Bronchial epithelial cell (primary cell): ENCODE measurements around the gene PHB1. TPM values are rescaled to one million over a fixed set of nuclear protein-coding genes. Genes with fewer than 3 reads are reported as not detected.
A peak's percentile ranks its signal among the peaks of the same experiment; 100 is the strongest.

Experiments
- DNase-seq: peaks from one replicate; pipeline ENCODE4 v3.0.0-alpha.2; 2010; ENCODE audit warnings: low read depth
- FAIRE-seq: peaks from 2 replicates; lab custom pipeline; 2011; peaks lifted over from hg19 to GRCh38; lab: Jason Lieb, UNC
- H3K27me3 ChIP-seq: 2 replicates; pipeline ENCODE4 v1.5.1; 2011; ENCODE audit warnings: low read length; ENCODE audit not compliant: control insufficient read depth, insufficient read depth
- H3K36me3 ChIP-seq: 2 replicates; pipeline ENCODE4 v1.5.1; 2011; ENCODE audit warnings: low read length; ENCODE audit not compliant: control insufficient read depth, insufficient read depth
- H3K4me3 ChIP-seq: 2 replicates; pipeline ENCODE4 v1.5.1; 2011; ENCODE audit warnings: mild to moderate bottlenecking, low read depth, low read length, control low read depth
- CTCF ChIP-seq: IDR thresholded peaks from 2 replicates; pipeline ENCODE4 v1.5.1; 2011; ENCODE audit warnings: mild to moderate bottlenecking, moderate library complexity, low read length, control low read depth, inconsistent platforms; ENCODE audit not compliant: insufficient read depth, severe bottlenecking
- total RNA-seq: library from RNA; depleted of rRNA; stranded (reverse); fragments of >200 nt; gene quantifications from 2 replicates; pipeline ENCODE4 v1.2.1, GENCODE V29; 2014

The PHB1 gene
- 152 and 235 TPM in 2 replicates for total RNA-seq

- Histone ChIP-seq H3K36me3 (peaks cover 17% of the 10 kb centered on the region), H3K4me3 (peak within 1 kb of the TSS; percentile 51), H3K27me3 (no peaks in the 10 kb centered on the region)
- DNase-seq (peak; percentile 97), FAIRE-seq (peak; percentile 91)
- no peak for TF ChIP-seq CTCF
Observed at GRCh38 chr17:49414622-49415350, at the start of gene PHB1. Gene PHB1 (minus strand): TSS chr17:49414882. CDS start chr17:49413264, 1,618 bp downstream.

GRCh38 chr17:49464049-49464448 is 49.4 kb upstream of the PHB1 start:
- TF ChIP-seq CTCF = no peak
- DNase-seq (no peak), FAIRE-seq (no peak)
- peaks cover 23% of the 10 kb centered on the region for H3K27me3 ChIP-seq
- H3K36me3 ChIP-seq = no peaks in the 10 kb centered on the region
- no peak overlapping the region for H3K4me3 ChIP-seq

GRCh38 chr17:49461580-49461979 is 46.9 kb upstream of the PHB1 start:
- no peak for FAIRE-seq
- TF ChIP-seq CTCF = no peak

GRCh38 chr17:49460401-49460800 is 45.7 kb upstream of the PHB1 start:
- DNase-seq (no peak), FAIRE-seq (no peak)
- Histone ChIP-seq H3K4me3 (no peak overlapping the region), H3K36me3 (no peaks in the 10 kb centered on the region), H3K27me3 (peaks cover 27% of the 10 kb centered on the region)
- TF ChIP-seq CTCF = no peak

More at GRCh38 chr17:49461580-49461979, 46.9 kb upstream of the PHB1 start:
- H3K27me3 ChIP-seq = peaks cover 29% of the 10 kb centered on the region
- no peak overlapping the region for H3K4me3 ChIP-seq
- H3K36me3 ChIP-seq = no peaks in the 10 kb centered on the region
- no peak for DNase-seq

- no peak for TF ChIP-seq CTCF
- H3K36me3 ChIP-seq = no peaks in the 10 kb centered on the region
- FAIRE-seq (no peak), DNase-seq (no peak)
- no peak overlapping the region for H3K4me3 ChIP-seq
- peaks cover 25% of the 10 kb centered on the region for H3K27me3 ChIP-seq
Observed at GRCh38 chr17:49459401-49459984, 44.8 kb upstream of the PHB1 start.
